Measurements from ENCODE around the gene ITGA1.
A peak's percentile ranks its signal among the peaks of the same experiment; 100 is the strongest.

Gene ITGA1

DNA sequence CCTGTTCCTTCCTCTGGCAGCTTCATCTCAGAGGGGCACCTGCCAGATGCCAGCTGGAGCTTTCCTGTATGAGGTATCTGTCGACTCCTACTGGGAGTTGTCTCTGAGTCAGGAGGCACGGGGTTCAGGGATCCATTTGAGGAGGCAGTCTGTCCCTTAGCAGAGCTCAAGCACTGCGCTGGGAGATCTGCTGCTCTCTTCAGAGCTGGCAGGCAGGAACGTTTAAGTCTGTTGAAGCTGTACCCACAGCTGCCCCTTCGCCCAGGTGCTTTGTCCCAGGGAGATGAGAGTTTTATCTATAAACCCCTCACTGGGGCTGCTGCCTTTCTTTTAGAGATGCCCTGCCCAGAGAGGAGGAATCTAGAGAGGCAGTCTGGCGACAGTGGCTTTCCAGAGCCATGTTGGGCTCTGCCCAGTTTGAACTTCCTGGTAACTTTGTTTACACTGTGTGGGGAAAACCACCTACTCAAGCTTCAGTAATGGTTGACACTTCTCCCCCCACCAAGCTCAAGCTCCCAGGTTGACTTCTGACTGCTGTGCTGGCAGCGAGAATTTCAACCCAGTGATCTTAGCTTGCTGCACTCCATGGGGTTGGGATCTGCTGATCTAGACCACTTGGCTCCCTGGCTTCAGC lies 189.7 kb downstream of the ITGA1 start:
- no peak for FAIRE-seq

- FAIRE-seq, result no peak
Observed at GRCh38 chr5:52981507-52981906, 193.8 kb downstream of the ITGA1 start.

DNA sequence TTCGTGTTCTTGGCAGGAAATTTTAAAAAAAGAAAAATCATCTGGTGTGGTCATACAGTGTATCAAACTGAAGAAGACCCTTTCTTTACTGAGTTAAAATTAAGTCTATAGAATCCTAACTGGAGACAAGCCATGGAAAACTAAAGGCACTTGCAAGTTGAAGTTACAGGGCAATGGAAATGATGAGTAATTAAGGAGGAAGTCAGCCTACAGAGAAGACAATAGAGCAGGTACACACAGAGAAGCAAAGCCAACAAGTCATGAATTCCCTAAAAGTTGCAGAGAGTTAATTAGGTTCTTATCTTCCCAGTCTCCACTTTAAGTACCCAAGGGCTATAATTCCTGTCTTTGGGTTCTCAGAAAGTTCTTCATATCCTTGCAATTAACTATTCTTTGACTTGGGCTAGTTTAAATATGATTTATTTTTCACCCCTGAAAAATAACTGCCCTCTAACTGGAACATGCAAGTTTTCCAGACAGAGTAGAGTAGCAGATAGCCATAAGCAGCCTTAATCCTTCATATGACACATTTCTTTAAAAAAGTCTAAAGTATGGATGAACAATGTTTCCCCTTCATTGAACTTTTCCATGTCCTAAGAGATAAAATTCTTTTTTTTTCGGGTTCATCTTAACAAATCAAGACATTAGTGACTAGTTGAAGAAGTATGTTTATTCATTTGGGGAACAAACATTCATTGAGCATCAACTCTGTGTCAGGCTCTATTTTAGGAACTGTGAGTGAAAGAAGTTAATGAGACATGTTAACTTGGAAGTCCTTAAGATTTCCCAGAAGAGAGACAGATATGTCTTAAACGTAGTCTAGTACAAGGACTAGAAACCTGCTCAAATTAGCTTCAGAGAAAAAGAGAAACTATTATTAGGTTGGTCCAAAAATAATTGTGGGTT lies 196.3 kb downstream of the ITGA1 start:
- FAIRE-seq, result no peak

DNA sequence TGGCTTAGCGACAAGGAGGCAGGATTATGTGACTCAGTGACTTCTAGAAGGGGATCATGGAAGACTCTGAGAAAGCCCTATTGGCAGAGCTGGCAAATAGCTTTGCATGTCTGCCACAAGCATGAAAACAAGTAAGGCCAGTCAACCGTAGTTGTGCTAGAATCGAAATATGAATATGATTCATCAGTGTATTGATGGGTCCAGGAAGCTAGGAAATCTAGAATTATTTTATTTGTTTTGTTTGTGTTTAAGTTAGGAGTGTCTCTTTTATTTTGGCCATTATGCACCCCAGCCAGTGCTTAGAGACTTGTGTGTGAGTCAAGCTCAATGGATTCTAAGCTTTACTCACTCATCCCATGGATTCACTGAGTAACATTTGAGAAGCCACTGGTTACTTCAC lies 197.6 kb downstream of the ITGA1 start:
- no peak for FAIRE-seq

GRCh38 chr5:52987711-52988331 lies 200.1 kb downstream of the ITGA1 start:
- FAIRE-seq, result no peak

DNA sequence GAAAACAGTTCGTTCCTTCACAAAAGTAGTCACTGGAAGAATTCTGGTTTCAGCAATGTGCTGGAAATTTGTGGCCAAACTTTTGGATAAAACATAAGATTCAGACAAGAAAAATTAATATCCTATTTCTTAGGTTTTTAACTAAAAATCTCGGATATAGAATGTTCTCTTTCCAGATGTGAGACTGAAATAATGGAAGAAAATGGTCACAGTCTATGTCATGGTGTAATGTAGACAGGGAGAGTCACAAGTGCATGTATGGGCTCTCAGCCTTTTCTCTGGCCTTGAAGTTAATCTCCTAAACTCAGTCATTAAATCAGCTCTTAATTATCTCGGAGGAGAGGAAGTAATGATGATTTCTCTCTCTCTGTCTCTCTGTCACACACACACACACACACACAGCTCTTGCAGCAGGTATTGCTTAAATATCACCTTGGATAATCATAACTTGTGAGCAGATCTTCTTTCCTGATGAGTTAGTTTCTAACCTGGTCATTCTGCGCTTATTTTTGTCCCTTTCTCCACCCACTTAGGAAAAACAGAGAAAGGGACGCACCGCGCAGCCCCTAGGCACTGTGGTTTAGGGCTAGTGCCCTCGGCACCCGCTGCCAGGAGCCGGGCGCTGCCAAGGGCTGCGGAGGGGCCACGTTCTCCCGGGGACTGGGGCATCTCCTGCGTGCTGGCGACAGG lies 200.8 kb downstream of the ITGA1 start:
- FAIRE-seq, result no peak

GRCh38 chr5:52989025-52989780 lies 201.5 kb downstream of the ITGA1 start, which contains the start of gene ITGA2:
TSS of gene ITGA2 (plus strand) at chr5:52989352. CDS start at chr5:52989469, 117 bp downstream.
- no peak for FAIRE-seq

DNA sequence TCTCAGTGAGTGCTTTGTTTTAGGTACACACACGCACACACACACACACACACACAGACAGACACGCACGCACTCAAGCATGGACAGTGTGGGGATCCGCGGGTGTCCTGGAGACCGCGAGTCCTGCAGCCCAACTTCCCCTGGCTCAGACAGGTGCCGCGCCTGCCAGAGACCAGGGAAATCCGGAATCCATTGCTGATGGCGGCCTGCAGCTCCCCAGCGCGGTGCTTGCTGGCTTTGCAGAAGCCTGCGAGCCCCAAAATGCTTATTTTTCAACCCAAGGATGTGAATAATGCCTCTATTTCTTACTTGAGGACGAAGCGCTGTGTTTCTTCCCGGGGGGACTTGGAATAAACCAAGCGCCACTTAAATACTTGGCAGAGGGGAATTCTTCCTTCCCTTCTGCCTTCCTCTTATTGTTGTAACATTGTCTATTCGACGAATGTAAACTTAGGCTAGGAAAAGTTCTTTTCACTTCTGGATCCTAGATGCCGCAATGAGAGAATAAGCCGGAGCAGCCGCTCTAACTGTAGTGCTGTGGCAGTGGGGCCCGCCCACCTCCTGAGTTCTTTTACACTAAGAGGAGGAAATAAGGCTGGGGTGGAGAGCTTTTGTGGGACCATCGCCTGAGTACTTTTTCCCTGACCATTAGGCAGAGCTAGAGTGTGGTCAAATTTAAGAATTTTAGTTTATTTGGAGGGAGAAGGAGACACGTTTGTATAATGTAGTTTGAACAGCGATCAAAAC lies 202.2 kb downstream of the ITGA1 start:
- FAIRE-seq, result no peak

- FAIRE-seq, result no peak
Observed at GRCh38 chr5:52990528-52990925, 202.8 kb downstream of the ITGA1 start.

DNA sequence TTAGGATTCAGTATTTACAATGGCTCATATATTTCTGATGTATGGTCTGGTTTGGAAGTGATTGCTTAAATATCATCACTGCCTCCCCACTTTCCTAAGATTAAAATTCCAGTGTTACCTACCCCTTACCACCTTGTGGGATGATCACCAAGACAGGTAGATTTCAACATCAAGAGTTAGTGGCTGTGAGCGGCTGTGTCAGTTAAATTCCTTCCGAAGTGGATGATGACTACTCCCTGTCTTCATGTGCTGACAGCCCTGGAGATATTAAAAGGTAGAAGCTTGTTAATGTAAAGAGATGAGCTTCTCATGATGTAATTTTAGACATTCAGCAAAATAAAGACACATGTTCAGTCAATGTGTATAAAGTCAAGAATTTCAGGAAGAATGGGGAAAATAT lies 205.7 kb downstream of the ITGA1 start:
- no peak for FAIRE-seq

DNA sequence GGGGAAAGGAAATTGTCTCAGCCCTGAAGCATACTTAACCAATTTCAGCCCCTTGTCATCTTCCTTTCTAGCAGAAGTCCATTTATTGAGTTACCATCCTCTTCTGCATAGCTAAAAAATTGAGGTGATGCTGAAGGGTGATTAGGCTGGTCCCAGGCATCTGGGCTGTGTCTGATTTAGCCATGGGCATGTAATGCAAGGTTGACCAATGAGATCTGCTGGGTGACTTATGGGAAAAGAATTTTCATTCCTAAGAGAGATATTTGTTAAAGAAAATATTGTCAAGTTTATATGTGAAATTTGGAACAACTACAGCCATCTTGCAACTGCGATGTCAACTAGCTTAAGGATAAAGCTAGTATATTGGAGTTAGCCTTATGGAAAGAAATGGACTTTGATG lies 206.6 kb downstream of the ITGA1 start:
- no peak for FAIRE-seq

DNA sequence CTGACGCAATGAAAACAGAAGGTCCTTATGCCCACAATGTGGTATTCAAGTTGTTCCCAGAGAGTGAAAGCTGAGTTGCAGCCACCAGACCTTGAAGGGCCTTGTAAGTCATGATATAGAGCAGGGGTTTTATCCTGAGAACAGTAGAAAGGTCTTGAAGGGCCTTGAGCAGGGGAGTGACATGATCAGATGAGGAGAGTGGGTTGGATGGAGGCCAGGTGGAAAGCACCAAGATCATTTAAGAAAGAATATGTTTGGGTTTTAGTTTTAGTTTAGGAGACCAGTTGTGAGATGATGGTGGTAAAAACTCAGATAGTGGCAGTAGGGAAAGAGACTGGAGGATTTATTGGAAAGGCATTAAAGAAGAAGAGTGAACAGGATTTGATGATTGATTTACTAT lies 207.4 kb downstream of the ITGA1 start:
- FAIRE-seq, result no peak

GRCh38 chr5:52995914-52996313 lies 208.2 kb downstream of the ITGA1 start:
- FAIRE-seq, result no peak

DNA sequence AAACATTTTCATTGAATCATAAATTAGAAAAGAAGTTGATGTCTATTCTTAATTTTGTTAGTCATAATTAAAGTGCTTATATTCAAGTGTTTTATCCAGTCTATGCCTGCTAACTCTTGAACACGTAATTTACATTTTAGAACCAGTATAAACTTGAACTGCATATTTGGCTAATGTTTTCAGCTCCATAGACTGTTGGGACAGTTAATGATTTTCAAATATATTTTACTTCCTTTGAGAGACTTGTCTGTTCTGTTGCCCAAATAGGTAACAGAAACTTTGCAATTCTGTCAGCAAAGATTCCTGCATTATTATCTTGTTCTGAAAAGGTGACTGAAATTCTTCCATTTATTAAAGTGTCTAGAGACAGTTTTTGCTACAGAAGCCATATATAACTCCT lies 209.3 kb downstream of the ITGA1 start:
- FAIRE-seq, result peak; percentile 94

GRCh38 chr5:52997424-52997823 lies 209.7 kb downstream of the ITGA1 start:
- FAIRE-seq, result no peak

- FAIRE-seq, result peak; percentile 88
Observed at GRCh38 chr5:52998552-52999313, 211.0 kb downstream of the ITGA1 start.

DNA sequence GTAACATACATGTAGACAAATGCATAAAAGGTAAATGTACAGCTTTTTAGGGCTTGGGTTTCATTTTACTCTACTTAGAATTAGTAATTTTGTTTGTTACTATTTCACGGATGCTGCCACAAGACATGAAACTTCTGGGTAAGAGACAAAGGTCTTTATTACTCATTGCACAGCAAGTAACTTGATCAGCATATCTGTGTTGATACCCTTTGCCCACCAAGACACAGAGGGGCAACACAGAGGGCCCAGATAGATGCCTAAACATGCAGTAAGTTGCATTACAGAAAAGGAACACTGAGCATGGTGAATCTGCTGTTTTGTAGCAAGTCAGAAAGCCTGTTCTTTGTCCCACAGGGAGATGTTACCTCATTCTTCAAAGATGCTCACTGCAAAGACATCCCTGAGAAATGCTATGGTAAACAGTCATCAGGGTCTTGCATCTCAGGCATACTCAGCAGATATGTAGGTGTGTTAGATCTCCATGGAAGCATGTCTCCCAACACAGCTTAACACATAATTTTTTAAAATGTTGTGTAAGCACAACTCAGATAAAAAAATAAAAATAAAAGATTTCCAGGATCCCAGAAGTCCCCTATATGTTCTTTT lies 211.7 kb downstream of the ITGA1 start:
- no peak for FAIRE-seq

DNA sequence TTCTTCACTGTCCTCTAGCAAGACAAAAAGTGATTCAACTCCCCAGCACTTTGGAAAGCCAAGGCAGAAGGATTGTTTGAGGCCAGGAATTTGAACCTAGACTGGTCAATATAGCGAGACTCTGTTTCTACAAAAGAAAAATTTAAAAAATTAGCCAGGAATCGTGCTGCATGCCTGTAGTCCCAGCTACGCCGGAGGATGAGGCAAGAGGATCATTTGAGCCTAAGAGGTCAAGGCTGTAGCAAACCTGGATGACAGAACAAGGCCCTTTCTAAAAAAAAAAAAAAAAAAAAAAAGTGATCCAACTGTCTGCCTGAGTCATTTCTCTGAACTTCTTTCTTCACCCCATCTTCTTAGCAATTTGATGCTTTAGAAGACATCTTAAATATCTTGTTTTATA lies 213.8 kb downstream of the ITGA1 start:
- FAIRE-seq, result no peak

DNA sequence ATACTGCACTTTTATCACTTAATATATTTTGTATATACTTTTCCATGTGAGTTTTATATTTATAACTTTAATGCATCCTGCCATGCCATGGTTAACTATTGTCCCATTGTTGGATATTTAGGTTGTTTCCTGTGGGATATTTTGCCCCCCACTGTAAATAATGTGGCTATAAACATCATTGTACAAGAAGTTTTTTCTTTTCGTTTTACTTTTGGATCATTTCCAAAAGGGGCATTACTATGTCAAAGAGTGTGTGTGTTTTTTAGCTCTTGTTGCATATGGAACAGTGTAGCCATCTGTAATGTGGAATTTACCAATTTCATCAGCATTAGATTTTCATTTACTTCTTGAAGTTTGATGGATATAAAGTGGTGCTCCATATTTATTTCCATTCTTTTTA lies 214.8 kb downstream of the ITGA1 start:
- no peak for FAIRE-seq

- FAIRE-seq, result no peak
Observed at GRCh38 chr5:53003144-53003543, 215.4 kb downstream of the ITGA1 start.

Measured in islet of Langerhans (tissue), 1 donor.